HT-29 (cell line): ENCODE measurements around the gene ELOF1. TPM values are rescaled to one million over a fixed set of nuclear protein-coding genes. Genes with fewer than 3 reads are reported as not detected.

Experiments
- DNase-seq: peaks from one replicate; pipeline ENCODE4 v3.0.0-alpha.2; 2015; ENCODE audit warnings: low spot score
- small RNA-seq: library from RNA; depleted of rRNA; stranded (forward); fragments of <200 nt; gene quantifications from one replicate; pipeline ENCODE3, GENCODE V24; 2014
- total RNA-seq: library from RNA; depleted of rRNA; stranded (reverse); fragments of >200 nt; shearing (Covaris generic); gene quantifications from 2 replicates; pipeline ENCODE4 v1.2.3, GENCODE V29; 2014; rRNA removed

Gene ELOF1
- total RNA-seq, 1 experiment from 2014 or later: 41.0 TPM

GRCh38 chr19:11535792-11536595 lies 23.0 kb downstream of the ELOF1 start:
- peak; percentile 77 for DNase-seq

- no peak for DNase-seq
These were observed 24.1 kb downstream of the ELOF1 start for GRCh38 chr19:11534948-11535347.

GRCh38 chr19:11534538-11534937 lies 24.5 kb downstream of the ELOF1 start:
- no peak for DNase-seq

- DNase-seq: peak; percentile 72
These were observed 28.6 kb downstream of the ELOF1 start for GRCh38 chr19:11530432-11530831.

GRCh38 chr19:11528551-11529341 lies 30.3 kb downstream of the ELOF1 start, which contains the start of gene ECSIT:
Gene ECSIT (minus strand): TSS chr19:11529134. CDS start chr19:11519170, 9,964 bp downstream.
- DNase-seq: peak; percentile 96

- no peak for DNase-seq
These were observed 39.9 kb downstream of the ELOF1 start for GRCh38 chr19:11519138-11519537.

- no peak for DNase-seq
These were observed 45.1 kb downstream of the ELOF1 start for GRCh38 chr19:11513946-11514345.

- no peak for DNase-seq
These were observed 48.6 kb downstream of the ELOF1 start for GRCh38 chr19:11510444-11510843.

GRCh38 chr19:11507370-11508078 lies 51.5 kb downstream of the ELOF1 start:
- DNase-seq: no peak

GRCh38 chr19:11506967-11507366 lies 52.1 kb downstream of the ELOF1 start:
- no peak for DNase-seq

- DNase-seq: no peak
These were observed 52.9 kb downstream of the ELOF1 start for GRCh38 chr19:11506101-11506555.

- DNase-seq: peak; percentile 90
These were observed 53.4 kb downstream of the ELOF1 start, which contains the start of gene ZNF653 for GRCh38 chr19:11505504-11506100. Gene ZNF653 (minus strand): TSS chr19:11505839. CDS start chr19:11505786, 53 bp downstream.

- peak; percentile 91 for DNase-seq
These were observed 54.0 kb downstream of the ELOF1 start for GRCh38 chr19:11505032-11505503.

- DNase-seq: no peak
These were observed 54.5 kb downstream of the ELOF1 start for GRCh38 chr19:11504502-11505031.

Small RNA genes within 50 kb of the gene (small RNA-seq; reads per million reads assigned to genes)
- 0.22 reads per million for gene RN7SL833P

Other genes starting within 250 kb of the ELOF1 start
- gene RAB3D, start 219.6 kb downstream of the ELOF1 start, total RNA-seq: 17.5 and 20.5 TPM in 2 replicates
- 81.5 and 97.3 TPM in 2 replicates for gene TMEM205, start 213.0 kb downstream of the ELOF1 start, total RNA-seq
- gene CCDC159, start 212.7 kb downstream of the ELOF1 start, total RNA-seq: 3.5 and 9.2 TPM in 2 replicates
- gene PLPPR2, start 203.8 kb downstream of the ELOF1 start, total RNA-seq: 1.7 and 3.6 TPM in 2 replicates
- gene SWSAP1, start 184.6 kb downstream of the ELOF1 start, total RNA-seq: 3.9 and 5.4 TPM in 2 replicates
- 3.7 and 3.8 TPM in 2 replicates for gene EPOR, start 174.9 kb downstream of the ELOF1 start, total RNA-seq
- gene RGL3, start 139.9 kb downstream of the ELOF1 start, total RNA-seq: 69.4 and 71.5 TPM in 2 replicates
- gene ODAD3, start 124.1 kb downstream of the ELOF1 start, total RNA-seq: not detected in 2 replicates
- 145 and 159 TPM in 2 replicates for gene PRKCSH, start 123.6 kb downstream of the ELOF1 start, total RNA-seq
- gene ELAVL3, start 78.2 kb downstream of the ELOF1 start, total RNA-seq: not detected in 2 replicates
- 7.5 and 9.8 TPM in 2 replicates for gene ZNF653, start 53.4 kb downstream of the ELOF1 start, total RNA-seq
- gene ECSIT, start 30.1 kb downstream of the ELOF1 start, total RNA-seq: 55.7 and 56.4 TPM in 2 replicates
- gene CNN1, start 20.4 kb downstream of the ELOF1 start, total RNA-seq: not detected in 2 replicates
- 0.83 and 1.4 TPM in 2 replicates for gene ACP5, start 18.4 kb upstream of the ELOF1 start, total RNA-seq
- 1.4 and 2.4 TPM in 2 replicates for gene ZNF627, start 38.3 kb upstream of the ELOF1 start, total RNA-seq
- 3.6 and 6.1 TPM in 2 replicates for gene ZNF823, start 179.7 kb upstream of the ELOF1 start, total RNA-seq
- gene ZNF441, start 207.8 kb upstream of the ELOF1 start, total RNA-seq: 1.1 and 3.7 TPM in 2 replicates
- gene ZNF491, start 239.3 kb upstream of the ELOF1 start, total RNA-seq: not detected in 2 replicates